ENCODE data around the gene POLG2. TPM values are rescaled to one million over a fixed set of nuclear protein-coding genes. Genes with fewer than 3 reads are reported as not detected.

Gene POLG2
- total RNA-seq, 1 donor from 2014 or later = 6.9 TPM

GRCh38 chr17:64536913-64537312 is 40.1 kb upstream of the POLG2 start:
- Histone ChIP-seq H3K27me3 (ENCODE audit: control insufficient read depth, insufficient read depth, low read length) (no peaks in the 10 kb centered on the region), H3K4me3 (ENCODE audit: low read depth, low read length) (no peak overlapping the region), H3K36me3 (ENCODE audit: control insufficient read depth, insufficient read depth, low read length) (peaks cover 3% of the 10 kb centered on the region)
- no peak for TF ChIP-seq CTCF (IDR thresholded peaks at IDR 0.05; ENCODE audit: insufficient read depth, low read length, poor library complexity, severe bottlenecking)
- no peak for DNase-seq (ENCODE audit: low read depth)

- TF ChIP-seq CTCF (IDR thresholded peaks at IDR 0.05; ENCODE audit: insufficient read depth, low read length, poor library complexity, severe bottlenecking) = no peak
- H3K4me3 ChIP-seq (ENCODE audit: low read depth, low read length) = no peak overlapping the region
- no peaks in the 10 kb centered on the region for H3K27me3 ChIP-seq (ENCODE audit: control insufficient read depth, insufficient read depth, low read length)
- peaks cover 3% of the 10 kb centered on the region for H3K36me3 ChIP-seq (ENCODE audit: control insufficient read depth, insufficient read depth, low read length)
- no peak for DNase-seq (ENCODE audit: low read depth)
Observed at GRCh38 chr17:64535357-64535756, 38.5 kb upstream of the POLG2 start.

DNA sequence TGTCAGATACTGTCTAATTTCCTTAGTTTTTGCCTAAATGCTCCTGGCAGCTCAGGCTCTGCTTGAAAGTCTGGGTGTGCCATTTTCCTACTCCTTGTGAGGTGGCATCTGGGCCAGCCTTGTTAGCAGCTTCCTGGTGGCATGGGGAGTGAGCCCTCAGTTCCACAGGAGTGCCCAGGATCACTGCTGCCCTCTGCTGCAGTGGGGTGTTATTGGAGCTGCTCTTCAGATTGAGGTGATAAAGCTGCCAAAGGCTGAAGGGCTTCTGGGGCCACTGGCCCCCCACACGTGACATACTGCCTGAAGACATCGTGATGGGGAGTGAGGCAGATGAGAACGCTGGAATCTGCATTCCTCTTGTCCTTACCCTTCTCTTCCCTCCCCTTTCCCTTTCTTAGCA is 37.3 kb upstream of the POLG2 start:
- Histone ChIP-seq H3K36me3 (ENCODE audit: control insufficient read depth, insufficient read depth, low read length) (peaks cover 2% of the 10 kb centered on the region), H3K4me3 (ENCODE audit: low read depth, low read length) (no peak overlapping the region), H3K27me3 (ENCODE audit: control insufficient read depth, insufficient read depth, low read length) (no peaks in the 10 kb centered on the region)
- TF ChIP-seq CTCF (IDR thresholded peaks at IDR 0.05; ENCODE audit: insufficient read depth, low read length, poor library complexity, severe bottlenecking) = peak; percentile 7
- DNase-seq (ENCODE audit: low read depth) = no peak

DNA sequence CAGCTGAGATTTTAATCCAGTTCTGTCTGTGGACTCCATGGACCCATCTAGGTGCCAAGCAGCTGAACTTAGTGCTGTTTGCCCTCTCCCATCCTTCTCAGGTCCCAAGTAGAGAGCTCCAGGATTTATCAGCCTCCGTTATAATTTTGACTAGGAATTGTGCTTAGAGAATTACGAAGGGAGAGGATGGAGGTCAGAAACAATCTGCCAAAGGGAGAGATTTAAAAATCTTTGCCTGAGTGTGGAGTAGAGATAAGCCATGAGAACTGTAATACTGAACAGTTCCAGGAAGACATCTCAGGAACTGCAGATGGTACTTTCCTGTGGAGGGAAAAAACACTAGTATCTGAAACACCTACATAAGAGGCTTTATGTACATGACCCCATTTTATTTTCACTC is 36.9 kb upstream of the POLG2 start:
- TF ChIP-seq CTCF (IDR thresholded peaks at IDR 0.05; ENCODE audit: insufficient read depth, low read length, poor library complexity, severe bottlenecking) = no peak
- H3K4me3 ChIP-seq (ENCODE audit: low read depth, low read length) = no peak overlapping the region
- H3K27me3 ChIP-seq (ENCODE audit: control insufficient read depth, insufficient read depth, low read length) = no peaks in the 10 kb centered on the region
- DNase-seq (ENCODE audit: low read depth) = no peak
- peaks cover 3% of the 10 kb centered on the region for H3K36me3 ChIP-seq (ENCODE audit: control insufficient read depth, insufficient read depth, low read length)

GRCh38 chr17:64532409-64532808 is 35.6 kb upstream of the POLG2 start:
- DNase-seq (ENCODE audit: low read depth) = no peak
- no peak for TF ChIP-seq CTCF (IDR thresholded peaks at IDR 0.05; ENCODE audit: insufficient read depth, low read length, poor library complexity, severe bottlenecking)
- Histone ChIP-seq H3K36me3 (ENCODE audit: control insufficient read depth, insufficient read depth, low read length) (peaks cover 3% of the 10 kb centered on the region), H3K27me3 (ENCODE audit: control insufficient read depth, insufficient read depth, low read length) (no peaks in the 10 kb centered on the region), H3K4me3 (ENCODE audit: low read depth, low read length) (no peak overlapping the region)

- Histone ChIP-seq H3K27me3 (ENCODE audit: control insufficient read depth, insufficient read depth, low read length) (no peaks in the 10 kb centered on the region), H3K4me3 (ENCODE audit: low read depth, low read length) (no peak overlapping the region), H3K36me3 (ENCODE audit: control insufficient read depth, insufficient read depth, low read length) (peaks cover 3% of the 10 kb centered on the region)
- no peak for TF ChIP-seq CTCF (IDR thresholded peaks at IDR 0.05; ENCODE audit: insufficient read depth, low read length, poor library complexity, severe bottlenecking)
- DNase-seq (ENCODE audit: low read depth) = no peak
Observed at GRCh38 chr17:64531955-64532371, 35.1 kb upstream of the POLG2 start.

Measured in kidney epithelial cell (primary cell).